ENCODE data around the gene OLFM4. TPM values are rescaled to one million over a fixed set of nuclear protein-coding genes. Genes with fewer than 3 reads are reported as not detected.

The OLFM4 gene, protein sequence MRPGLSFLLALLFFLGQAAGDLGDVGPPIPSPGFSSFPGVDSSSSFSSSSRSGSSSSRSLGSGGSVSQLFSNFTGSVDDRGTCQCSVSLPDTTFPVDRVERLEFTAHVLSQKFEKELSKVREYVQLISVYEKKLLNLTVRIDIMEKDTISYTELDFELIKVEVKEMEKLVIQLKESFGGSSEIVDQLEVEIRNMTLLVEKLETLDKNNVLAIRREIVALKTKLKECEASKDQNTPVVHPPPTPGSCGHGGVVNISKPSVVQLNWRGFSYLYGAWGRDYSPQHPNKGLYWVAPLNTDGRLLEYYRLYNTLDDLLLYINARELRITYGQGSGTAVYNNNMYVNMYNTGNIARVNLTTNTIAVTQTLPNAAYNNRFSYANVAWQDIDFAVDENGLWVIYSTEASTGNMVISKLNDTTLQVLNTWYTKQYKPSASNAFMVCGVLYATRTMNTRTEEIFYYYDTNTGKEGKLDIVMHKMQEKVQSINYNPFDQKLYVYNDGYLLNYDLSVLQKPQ
- total RNA-seq (2021; fragmentation: NEBNext Ultra II Directional; extraction: Animal tissue kit (Norgen Biotek cat#: 25700)): not detected in 2 replicates
- polyA plus RNA-seq (2011; rRNA removed): not detected in 2 replicates
- polyA plus RNA-seq (2011; cell fraction: cytosol; rRNA removed): not detected
- not detected for polyA plus RNA-seq (2011; cell fraction: nucleus; rRNA removed)
- not detected in 4 replicates for polyA plus RNA-seq (2012, experiment 1 of 2)
- not detected for polyA plus RNA-seq (2012, experiment 2 of 2)
- not detected for polyA plus RNA-seq (2013, experiment 1 of 2)
- polyA plus RNA-seq (2013, experiment 2 of 2): 0.02 TPM
- not detected in 2 replicates for polyA minus RNA-seq (2011; rRNA and poly(A)+ RNA removed)
- not detected for polyA minus RNA-seq (2011; cell fraction: cytosol; rRNA and poly(A)+ RNA removed)
- polyA minus RNA-seq (2011; cell fraction: nucleus; rRNA and poly(A)+ RNA removed): not detected
- long read RNA-seq, experiment 1: 0 reads
- long read RNA-seq, experiment 2: 0 reads

DNA sequence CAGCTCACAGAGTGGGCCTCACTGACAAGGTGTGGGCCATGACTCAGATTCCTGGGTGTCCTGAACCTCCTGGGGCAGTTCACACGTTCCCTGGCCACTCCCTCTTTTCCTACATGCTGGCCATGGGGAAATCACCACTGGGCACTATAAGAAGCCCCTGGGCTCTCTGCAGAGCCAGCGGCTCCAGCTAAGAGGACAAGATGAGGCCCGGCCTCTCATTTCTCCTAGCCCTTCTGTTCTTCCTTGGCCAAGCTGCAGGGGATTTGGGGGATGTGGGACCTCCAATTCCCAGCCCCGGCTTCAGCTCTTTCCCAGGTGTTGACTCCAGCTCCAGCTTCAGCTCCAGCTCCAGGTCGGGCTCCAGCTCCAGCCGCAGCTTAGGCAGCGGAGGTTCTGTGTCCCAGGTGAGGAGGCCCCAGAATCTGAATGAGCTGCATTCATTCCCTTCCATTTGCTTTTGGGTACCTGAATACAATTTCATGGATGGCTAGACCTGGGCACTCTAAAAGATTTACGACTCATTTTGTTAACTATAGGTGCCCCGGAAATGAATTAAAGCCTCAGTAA is at the start of gene OLFM4:
OLFM4 (plus strand) TSS at position 177 of the 567 bp plus-strand sequence; CDS start at position 201, 24 bp downstream.
- POLR2A ChIA-PET (ENCODE audit: partially characterized antibody): no interaction called here
- Histone ChIP-seq H3K14ac (ENCODE audit: insufficient read length) (no peak within 1 kb of the TSS), H2AFZ (ENCODE audit: low read length) (peak within 1 kb of the TSS; percentile 13; the same call in 1 of the 2 replicates)
- TF ChIP-seq CTBP2 (IDR thresholded peaks at IDR 0.05; ENCODE audit: borderline replicate concordance, insufficient read depth, insufficient read length, low read length) (no peak), GABPA (IDR thresholded peaks at IDR 0.05; ENCODE audit: borderline replicate concordance, insufficient read depth, low read length) (no peak), RXRA (IDR thresholded peaks at IDR 0.05; ENCODE audit: insufficient read depth, low read depth, low read length) (no peak), RAD21 (IDR thresholded peaks at IDR 0.05 in 1 of 2, conservative IDR thresholded peaks at IDR 0.05 in 1 of 2; ENCODE audit: low read depth in 2 of 2, low read length in 2 of 2) (0 out of 4 replicates have a peak, but pooled peaks of 1 of the 2 experiments have one; percentile 6), BACH1 (IDR thresholded peaks at IDR 0.05; ENCODE audit: low read length) (no peak), SP1 (IDR thresholded peaks at IDR 0.05; ENCODE audit: low read depth, low read length) (peak; percentile 82), SRF (IDR thresholded peaks at IDR 0.05; ENCODE audit: low read depth, low read length) (no peak), SP2 (IDR thresholded peaks at IDR 0.05; ENCODE audit: low read length) (no peak), KDM5A (IDR thresholded peaks at IDR 0.05; ENCODE audit: low read length) (no peak)

More for the DNA sequence above, at the start of gene OLFM4:
- Histone ChIP-seq H3K4me2 (ENCODE audit: insufficient read depth in 1 of 2, low read depth in 2 of 2, low read length in 2 of 2) (no peak within 1 kb of the TSS), H2BK5ac (ENCODE audit: low read depth, low read length) (no peak within 1 kb of the TSS), H4K8ac (ENCODE audit: extremely low read depth, insufficient read depth, low read length) (no peak within 1 kb of the TSS), H2BK12ac (ENCODE audit: low read depth, low read length) (0 out of 2 replicates have a peak within 1 kb of the TSS, but pooled peaks have one; percentile 33), H3K23ac (ENCODE audit: insufficient read length) (no peak within 1 kb of the TSS), H2BK120ac (replicated peaks; ENCODE audit: low read depth, low read length) (no peak within 1 kb of the TSS), H3K79me1 (ENCODE audit: low read depth, low read length) (no peaks in the 10 kb centered on the region), H2BK20ac (ENCODE audit: low read length) (no peak within 1 kb of the TSS), H2AK5ac (ENCODE audit: low read depth, low read length) (no peak within 1 kb of the TSS), H3K4ac (replicated peaks; ENCODE audit: insufficient read length, low read depth, low read length) (no peak within 1 kb of the TSS), H4K91ac (replicated peaks; ENCODE audit: insufficient read length, low read length) (no peak within 1 kb of the TSS), H4K5ac (ENCODE audit: insufficient read length, low read depth, low read length) (no peak within 1 kb of the TSS), H3K9me3 (ENCODE audit: insufficient read depth in 2 of 2, low read depth in 1 of 2, low read length in 1 of 2) (no peaks in the 10 kb centered on the region), H3K27me3 (replicated peaks in 1 of 4; ENCODE audit: control insufficient read depth in 3 of 4, extremely low read depth in 1 of 4, insufficient read depth in 3 of 4, low read length in 3 of 4) (peaks cover 0 to 2% (median 0%) of the 10 kb centered on the region in 4 experiments; a peak in 1 of 7 replicates), H3K56ac (replicated peaks; ENCODE audit: insufficient read length, low read depth, low read length) (no peak within 1 kb of the TSS), H3K27ac (ENCODE audit: low read depth, low read length) (no peak within 1 kb of the TSS), H3K4me1 (replicated peaks in 1 of 4; ENCODE audit: control insufficient read depth in 3 of 4, insufficient read depth in 4 of 4, low read length in 3 of 4) (peaks cover 0 to 4% (median 1%) of the 10 kb centered on the region in 4 experiments; a peak in 2 of 7 replicates), H3K36me3 (ENCODE audit: control insufficient read depth in 2 of 4, insufficient read depth in 4 of 4, low read length in 3 of 4) (no peaks in the 10 kb centered on the region), H3K79me2 (ENCODE audit: control insufficient read depth in 1 of 2, insufficient read depth in 2 of 2, low read length in 2 of 2) (no peaks in the 10 kb centered on the region), H3K4me3 (ENCODE audit: extremely low read depth in 1 of 4, insufficient read depth in 2 of 4, low read depth in 3 of 4, low read length in 4 of 4) (no peak within 1 kb of the TSS), H3K23me2 (ENCODE audit: low read depth, low read length) (no peaks in the 10 kb centered on the region), H3K9ac (replicated peaks in 1 of 4; ENCODE audit: extremely low read depth in 1 of 4, low read depth in 3 of 4, low read length in 3 of 4) (no peak within 1 kb of the TSS), H4K20me1 (replicated peaks in 1 of 2; ENCODE audit: control insufficient read depth in 1 of 2, insufficient read depth in 2 of 2, low read length in 2 of 2) (no peaks in the 10 kb centered on the region), H3K18ac (ENCODE audit: extremely low read depth, low read length) (no peak within 1 kb of the TSS), H2BK15ac (ENCODE audit: low read length) (no peak within 1 kb of the TSS)
- FAIRE-seq (no peak), DNase-seq (ENCODE audit: low read depth in 1 of 2, low spot score in 2 of 2) (peak in 1 of 2 experiments; percentile 47)
- CTCF ChIA-PET (ENCODE audit: partially characterized antibody): interaction anchor here (1.0 to 2.4 kb wide), 6 partner anchors 9 to 182 kb away, joined by 3 to 7 read pairs (median 4); no protein-coding TSS in a partner anchor
- 79% methylated on average over 9 of the region's 9 CpGs; no CpG with 5 or more reads in 1 of the 2 experiments for WGBS, 2 experiments (ENCODE audit: extremely low coverage in 1 of 2, insufficient coverage in 1 of 2, insufficient read length in 1 of 2, insufficient replicate concordance in 2 of 2, low coverage in 1 of 2, low lambda C conversion rate in 2 of 2, missing lambda C conversion rate in 1 of 2)
